ENCODE measurements around the gene P2RX5. TPM values are rescaled to one million over a fixed set of nuclear protein-coding genes. Genes with fewer than 3 reads are reported as not detected.

P2RX5 gene
- total and polyA plus RNA-seq, 2 donors from 2014 or later, result 8.4 TPM; not detected in 1

- FAIRE-seq, result no peak
- Histone ChIP-seq H3K36me3 (ENCODE audit: control insufficient read depth in 2 of 3, insufficient read depth in 3 of 3, low read length in 3 of 3) (peaks cover 0 to 6% (median 0%) of the 10 kb centered on the region in 3 donors), H3K9me3 (ENCODE audit: control insufficient read depth in 2 of 3, insufficient read depth in 1 of 3, low read length in 3 of 3) (no peaks in the 10 kb centered on the region), H3K27me3 (ENCODE audit: control insufficient read depth, insufficient read depth, low read length) (no peaks in the 10 kb centered on the region), H3K27ac (ENCODE audit: low read depth in 2 of 2, low read length in 2 of 2) (peak overlapping the region in 1 of 2 donors; percentile 54), H3K4me3 (ENCODE audit: low read length in 3 of 3) (no peak overlapping the region), H3K9ac (ENCODE audit: low read length in 3 of 3) (no peak overlapping the region), H3K4me1 (ENCODE audit: control insufficient read depth in 2 of 3, insufficient read depth in 2 of 3, low read depth in 1 of 3, low read length in 3 of 3) (peaks cover 0 to 12% (median 9%) of the 10 kb centered on the region in 3 donors)
- no peak for DNase-seq
- intact Hi-C loops (cut with DNase I), result no loop called here
- TF ChIP-seq CTCF (IDR thresholded peaks at IDR 0.05; ENCODE audit: borderline replicate concordance, extremely low read depth, insufficient read depth), result no peak
Observed at GRCh38 chr17:3658784-3659449, 37.0 kb downstream of the P2RX5 start.

DNA sequence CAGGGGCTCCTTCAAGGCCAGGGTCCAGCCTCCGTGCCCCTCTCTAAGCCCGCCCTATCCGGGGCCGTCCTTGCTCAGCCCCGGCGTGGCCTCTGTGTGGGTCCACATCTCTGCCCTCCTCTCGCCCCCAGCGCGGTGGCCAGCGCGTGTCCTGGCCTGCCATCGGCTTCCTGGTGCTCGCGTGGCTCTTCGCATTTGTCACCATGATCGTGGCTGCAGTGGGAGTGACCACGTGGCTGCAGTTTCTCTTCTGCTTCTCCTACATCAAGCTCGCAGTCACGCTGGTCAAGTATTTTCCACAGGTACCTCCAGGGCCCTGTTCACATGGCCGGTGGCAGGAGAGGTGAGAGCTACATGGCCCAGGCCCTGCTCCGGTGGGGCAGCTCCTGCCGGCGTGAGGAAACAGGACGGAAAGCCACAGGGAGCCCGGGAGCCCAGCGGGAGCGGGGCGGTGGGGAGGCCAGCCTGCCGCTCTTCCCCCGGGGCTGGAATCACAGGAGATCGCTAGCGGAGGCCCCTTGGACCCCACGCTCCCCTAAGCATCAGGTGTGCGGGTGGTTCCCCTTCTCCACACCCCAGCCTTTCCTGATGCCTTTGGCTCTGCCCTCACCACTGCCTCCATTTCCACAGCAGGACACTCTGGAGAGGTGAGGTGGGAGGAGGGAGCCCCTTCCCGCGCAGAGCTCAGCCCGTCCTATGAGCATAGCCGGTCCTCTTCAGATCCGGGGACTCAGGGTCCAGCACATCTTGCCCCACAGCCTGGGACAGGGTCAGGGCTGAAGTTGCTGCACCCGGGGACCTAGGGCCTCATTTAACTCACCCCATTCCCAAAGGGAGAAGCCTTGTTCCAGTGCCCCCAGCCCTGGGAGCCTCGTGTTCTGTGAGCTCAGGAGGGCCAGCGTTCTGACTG lies 37.8 kb downstream of the P2RX5 start:
- Histone ChIP-seq H3K27me3 (ENCODE audit: control insufficient read depth, insufficient read depth, low read length) (no peaks in the 10 kb centered on the region), H3K36me3 (ENCODE audit: control insufficient read depth in 2 of 3, insufficient read depth in 3 of 3, low read length in 3 of 3) (peaks cover 0 to 3% (median 0%) of the 10 kb centered on the region in 3 donors), H3K27ac (ENCODE audit: low read depth in 2 of 2, low read length in 2 of 2) (no peak overlapping the region), H3K4me3 (ENCODE audit: low read length in 3 of 3) (no peak overlapping the region), H3K9ac (ENCODE audit: low read length in 3 of 3) (no peak overlapping the region), H3K4me1 (ENCODE audit: control insufficient read depth in 2 of 3, insufficient read depth in 2 of 3, low read depth in 1 of 3, low read length in 3 of 3) (peaks cover 0 to 12% (median 9%) of the 10 kb centered on the region in 3 donors), H3K9me3 (ENCODE audit: control insufficient read depth in 2 of 3, insufficient read depth in 1 of 3, low read length in 3 of 3) (no peaks in the 10 kb centered on the region)
- no peak for TF ChIP-seq CTCF (IDR thresholded peaks at IDR 0.05; ENCODE audit: borderline replicate concordance, extremely low read depth, insufficient read depth)
- no peak for DNase-seq
- FAIRE-seq, result no peak
- intact Hi-C loops (cut with DNase I), result no loop called here

DNA sequence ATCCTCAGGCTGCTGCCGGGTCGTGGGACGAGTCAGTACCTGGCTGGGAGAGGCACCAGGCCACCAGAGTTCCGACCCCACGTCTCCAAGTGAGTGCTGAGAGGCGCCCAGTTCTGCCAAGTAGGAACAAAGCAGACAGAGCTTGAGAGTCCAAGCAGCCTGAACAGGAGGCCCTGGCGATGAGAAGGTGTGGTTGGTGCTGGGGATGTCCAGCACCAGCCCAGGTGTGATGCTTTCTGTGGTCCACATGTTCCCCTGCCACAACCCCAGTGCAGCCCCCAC lies 38.4 kb downstream of the P2RX5 start:
- no peak for DNase-seq

More for the DNA sequence above, 38.4 kb downstream of the P2RX5 start:
- FAIRE-seq, result no peak
- no peaks in the 10 kb centered on the region for H3K27me3 ChIP-seq (ENCODE audit: control insufficient read depth, insufficient read depth, low read length)
- no peak overlapping the region for H3K4me3 ChIP-seq (ENCODE audit: low read length in 3 of 3)
- intact Hi-C loops (cut with DNase I), result no loop called here
- peaks cover 0 to 3% (median 0%) of the 10 kb centered on the region in 3 donors for H3K36me3 ChIP-seq (ENCODE audit: control insufficient read depth in 2 of 3, insufficient read depth in 3 of 3, low read length in 3 of 3)
- H3K27ac ChIP-seq (ENCODE audit: low read depth in 2 of 2, low read length in 2 of 2), result no peak overlapping the region
- H3K9me3 ChIP-seq (ENCODE audit: control insufficient read depth in 2 of 3, insufficient read depth in 1 of 3, low read length in 3 of 3), result no peaks in the 10 kb centered on the region
- no peak for TF ChIP-seq CTCF (IDR thresholded peaks at IDR 0.05; ENCODE audit: borderline replicate concordance, extremely low read depth, insufficient read depth)
- H3K9ac ChIP-seq (ENCODE audit: low read length in 3 of 3), result no peak overlapping the region
- peaks cover 0 to 12% (median 9%) of the 10 kb centered on the region in 3 donors for H3K4me1 ChIP-seq (ENCODE audit: control insufficient read depth in 2 of 3, insufficient read depth in 2 of 3, low read depth in 1 of 3, low read length in 3 of 3)

Data from kidney (tissue), 14 donors.